Stimulated activated naive CD8-positive, alpha-beta T cell treated with anti-CD3 and anti-CD28 coated beads, Interleukin-15, Interleukin-2, amounts not matched to agents 100 U/mL and 50 U/mL, for 24 hours (primary cell): Measurements from ENCODE around the gene WDR35.

Experiments used
- ATAC-seq: fragments of 150-1000 bp; cut with Tn5 transposase; one replicate; pipeline ENCODE4 v1.10.0; 2021
- DNase-seq: peaks from one replicate; pipeline ENCODE4 v3.0.0; 2021

Gene WDR35

DNA sequence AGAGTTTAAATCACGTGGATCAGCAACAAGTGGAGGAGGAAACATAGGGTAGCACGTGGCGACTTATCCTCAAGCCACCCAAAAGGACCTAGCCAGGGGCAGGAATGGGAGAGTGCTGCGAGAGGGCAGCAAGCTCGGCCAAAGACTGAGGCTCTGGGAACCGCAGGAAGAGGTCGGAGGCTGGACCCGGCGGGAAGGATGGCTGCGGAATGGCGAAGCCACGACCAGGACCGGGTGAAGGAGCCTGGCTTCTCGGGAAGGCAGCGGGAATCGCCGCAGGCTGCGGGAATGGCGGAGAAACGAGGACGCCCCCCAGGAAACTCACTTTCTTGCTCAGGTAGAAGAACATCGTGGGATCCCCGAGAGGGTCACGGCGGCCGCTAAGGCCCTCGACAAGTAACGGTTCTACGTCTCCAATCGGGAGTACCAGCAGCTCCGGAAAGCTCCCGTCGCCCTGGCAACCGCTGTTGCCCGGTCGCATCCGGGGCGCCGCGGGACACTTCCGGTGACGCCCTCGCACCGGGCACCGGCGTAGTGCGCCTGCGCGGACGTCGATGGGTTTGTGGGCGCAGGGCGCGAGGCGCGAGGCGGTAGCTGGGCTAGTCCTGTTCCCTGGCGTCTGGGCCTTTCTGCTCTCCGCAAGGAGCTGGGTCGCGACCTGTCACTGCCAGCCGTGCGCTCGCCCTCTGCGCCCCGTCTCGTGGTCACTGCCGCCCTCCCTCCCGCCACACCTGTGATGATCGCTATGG lies at the start of gene WDR35:
TSS of gene WDR35 (minus strand) at position 439 of the 749 bp plus-strand sequence. CDS start at position 349, 90 bp downstream.
- DNase-seq (peak; percentile 95), ATAC-seq (peak; percentile 96)

DNA sequence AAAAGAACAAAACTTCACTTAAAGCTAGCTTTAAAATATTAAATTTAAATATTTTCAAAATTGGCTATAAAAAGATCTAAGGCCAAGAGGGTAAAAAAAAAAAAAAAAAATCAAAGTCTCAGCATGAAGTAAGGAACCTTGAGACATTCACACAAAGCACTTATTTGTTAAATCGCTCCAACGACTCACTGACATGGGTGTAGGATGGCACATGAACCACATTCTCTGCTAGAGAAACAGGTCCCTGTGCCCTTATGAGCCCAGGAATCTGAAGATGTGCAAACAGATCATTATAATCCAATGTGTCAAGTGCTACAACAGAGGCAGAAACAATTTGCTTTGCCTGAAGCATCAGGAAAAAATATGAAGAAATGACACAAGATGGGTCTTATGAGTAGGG lies 47.8 kb upstream of the WDR35 start:
- DNase-seq = no peak
- no peak for ATAC-seq

GRCh38 chr2:20035955-20036666 lies 46.2 kb upstream of the WDR35 start:
- ATAC-seq = no peak
- no peak for DNase-seq

DNA sequence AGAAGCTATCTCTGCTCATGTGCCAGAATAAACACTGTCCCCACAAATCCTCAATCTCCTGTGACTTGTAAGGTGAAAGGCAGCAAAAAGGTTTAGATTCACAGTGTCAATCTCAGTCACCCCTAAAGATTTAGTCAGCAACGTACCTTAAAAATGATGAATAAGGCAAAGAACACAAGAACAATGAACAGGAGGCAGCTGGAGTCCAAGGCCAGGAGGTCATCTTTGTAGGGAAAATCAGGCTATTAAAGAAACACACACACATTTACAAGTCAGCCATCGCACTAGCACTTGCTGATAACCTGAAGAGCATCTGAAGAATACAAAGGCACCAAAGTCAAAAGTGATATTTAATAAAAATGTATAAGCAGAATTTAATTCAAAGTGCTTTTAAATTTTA lies 44.9 kb upstream of the WDR35 start:
- ATAC-seq = no peak
- DNase-seq = no peak

DNA sequence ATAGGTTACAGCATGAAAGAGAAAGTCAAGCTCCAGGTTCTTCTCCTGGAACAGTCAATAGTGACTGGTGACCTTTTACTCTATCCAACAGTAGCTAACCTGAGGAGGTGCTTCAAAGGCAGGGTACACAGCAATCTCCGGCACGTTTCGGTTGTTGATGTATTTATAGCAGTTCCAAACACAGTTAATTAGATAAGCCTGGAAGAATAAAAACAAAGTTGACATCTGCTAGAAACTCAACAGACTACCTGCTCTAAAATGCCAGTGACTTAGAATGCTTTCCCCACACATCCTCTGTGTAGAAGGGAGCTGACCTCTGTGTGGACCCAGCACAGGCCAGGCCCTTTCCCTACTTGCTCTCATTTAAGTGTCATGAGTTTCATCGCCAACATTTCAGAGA lies 44.3 kb upstream of the WDR35 start:
- no peak for ATAC-seq
- no peak for DNase-seq

GRCh38 chr2:20033322-20033721 lies 43.4 kb upstream of the WDR35 start:
- ATAC-seq (no peak), DNase-seq (no peak)

GRCh38 chr2:20030224-20030623 lies 40.3 kb upstream of the WDR35 start:
- ATAC-seq (no peak), DNase-seq (no peak)

DNA sequence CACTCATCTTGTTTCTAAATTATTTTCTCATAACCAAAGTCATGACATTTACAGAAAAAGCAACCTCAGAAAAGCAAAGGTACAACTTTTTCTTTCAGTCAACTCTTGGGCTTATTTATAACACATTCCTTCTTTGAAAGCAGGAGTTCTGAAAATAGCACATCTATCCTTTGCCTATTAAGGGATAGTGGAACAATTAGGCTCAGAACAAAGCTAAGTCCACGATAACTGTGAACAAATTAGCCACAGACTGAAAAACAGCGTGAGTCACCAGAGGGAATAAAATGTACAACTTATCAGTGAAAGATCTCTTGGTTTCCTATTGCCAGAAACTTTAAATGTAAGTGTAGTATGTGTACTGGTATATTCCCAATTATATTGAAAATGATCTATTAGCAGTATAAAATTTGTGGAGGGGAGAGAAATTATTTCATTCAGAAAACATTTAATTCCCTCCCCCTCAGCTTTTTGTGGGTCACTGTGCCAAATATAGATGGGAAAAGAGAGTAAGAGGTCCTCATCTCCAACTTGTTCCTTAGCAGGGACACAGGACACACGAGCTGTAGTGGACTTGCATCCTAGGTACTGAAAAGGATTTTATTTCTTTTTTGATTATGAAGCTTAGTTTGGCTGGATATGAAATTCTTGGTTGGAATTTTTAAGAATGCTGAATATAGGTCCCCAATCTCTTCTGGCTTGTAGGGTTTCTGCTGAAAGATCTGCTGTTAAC lies 38.0 kb upstream of the WDR35 start:
- ATAC-seq (no peak), DNase-seq (no peak)

- DNase-seq = no peak
- no peak for ATAC-seq
These were observed 37.4 kb upstream of the WDR35 start for GRCh38 chr2:20027260-20027677.

DNA sequence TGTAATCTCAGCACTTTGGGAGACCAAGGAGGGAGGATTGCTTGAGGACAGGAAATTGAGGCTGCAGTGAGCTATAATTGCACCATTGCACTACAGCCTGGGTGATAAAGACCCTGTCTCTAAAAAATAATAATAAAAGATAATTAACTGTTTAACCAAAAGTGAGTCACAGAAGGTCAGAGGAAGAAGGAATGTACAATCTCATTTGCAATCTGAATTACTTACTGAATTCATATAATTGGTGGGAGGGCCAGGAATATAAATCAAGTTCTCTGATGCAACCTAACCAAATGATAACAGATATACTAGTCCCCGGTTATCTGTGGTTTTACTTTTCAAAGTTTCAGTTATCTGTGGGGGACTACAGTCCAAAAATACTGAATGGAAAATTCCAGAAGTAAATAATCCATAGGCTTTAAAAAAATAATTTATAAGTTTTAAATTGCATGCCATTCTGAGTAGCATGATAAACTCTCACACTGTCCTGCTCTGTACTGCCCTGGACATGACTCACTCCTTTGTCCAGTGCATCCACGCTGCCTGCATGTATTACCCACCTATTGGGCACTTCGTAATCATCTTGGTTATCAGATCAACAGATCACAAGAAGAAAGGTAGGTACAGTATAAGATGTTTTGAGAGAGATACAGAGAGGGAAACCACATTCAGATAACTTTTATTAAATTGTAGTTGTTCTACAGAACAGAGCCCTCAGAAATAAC lies 35.3 kb upstream of the WDR35 start:
- DNase-seq (no peak), ATAC-seq (no peak)

DNA sequence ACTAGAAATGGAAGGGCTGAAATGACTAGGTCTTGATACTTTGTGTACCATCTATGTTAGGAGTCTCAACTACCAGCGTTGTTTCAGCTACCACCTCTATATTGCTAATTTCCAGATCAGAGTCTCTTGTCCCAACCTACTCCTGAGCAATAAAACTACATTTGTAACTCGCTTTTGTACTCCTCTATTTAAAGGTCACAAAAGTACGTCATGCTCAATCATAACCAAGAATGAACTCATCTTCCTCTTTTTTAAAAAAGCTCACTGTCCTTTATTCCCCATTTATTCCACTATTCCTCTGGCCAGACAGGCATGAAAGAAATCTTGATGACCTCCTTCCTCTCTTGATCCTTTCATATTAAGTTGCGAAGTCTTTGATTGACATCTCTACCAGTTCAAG lies 33.8 kb upstream of the WDR35 start:
- DNase-seq (no peak), ATAC-seq (no peak)

DNA sequence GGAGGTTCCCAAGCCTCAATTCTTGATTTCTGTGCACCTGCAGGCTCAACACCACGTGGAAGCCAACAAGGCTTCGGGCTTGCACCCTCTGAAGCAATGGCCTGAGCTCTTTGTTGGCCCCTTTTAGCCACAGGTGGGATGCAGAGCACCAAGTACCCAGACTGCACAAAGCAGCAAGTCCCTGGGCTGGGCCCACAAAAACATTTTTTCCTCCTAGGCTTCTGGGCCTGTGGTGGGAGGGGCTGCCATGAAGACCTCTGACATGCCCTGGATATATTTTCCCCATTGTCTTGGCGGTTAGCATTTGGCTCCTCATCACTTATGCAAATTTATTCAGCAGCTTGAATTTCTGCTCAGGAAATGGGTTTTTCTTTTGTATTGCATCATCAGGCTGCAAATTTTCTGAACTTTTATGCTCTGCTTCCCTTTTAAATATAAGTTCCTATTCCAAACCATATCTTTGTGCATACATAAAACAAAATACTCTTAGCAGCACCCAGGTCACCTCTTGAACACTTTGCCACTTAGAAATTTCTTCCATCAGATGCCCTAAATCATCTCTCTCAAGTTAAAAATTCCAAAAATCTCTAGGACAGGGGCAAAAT lies 31.6 kb upstream of the WDR35 start:
- no peak for ATAC-seq
- no peak for DNase-seq

DNA sequence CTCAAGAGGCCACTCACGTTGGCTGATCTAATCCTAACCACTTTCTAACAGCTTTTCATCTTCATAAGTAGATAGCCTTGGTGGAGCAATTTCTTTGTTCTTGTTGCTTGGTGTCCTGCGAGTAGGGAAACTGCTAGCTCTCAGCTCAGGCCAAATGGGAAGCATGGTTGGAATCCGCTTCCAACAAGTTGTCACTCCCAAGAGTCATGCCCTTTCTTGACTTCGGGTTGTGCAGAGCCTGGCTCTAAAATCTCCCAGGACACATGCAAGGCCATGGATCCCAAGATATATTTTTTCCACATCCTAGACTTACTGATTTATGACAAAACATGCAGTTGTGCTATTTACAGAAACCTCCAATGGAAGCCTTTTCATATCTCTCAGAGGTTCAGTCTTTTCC lies 29.8 kb upstream of the WDR35 start:
- DNase-seq = no peak
- ATAC-seq = no peak

DNA sequence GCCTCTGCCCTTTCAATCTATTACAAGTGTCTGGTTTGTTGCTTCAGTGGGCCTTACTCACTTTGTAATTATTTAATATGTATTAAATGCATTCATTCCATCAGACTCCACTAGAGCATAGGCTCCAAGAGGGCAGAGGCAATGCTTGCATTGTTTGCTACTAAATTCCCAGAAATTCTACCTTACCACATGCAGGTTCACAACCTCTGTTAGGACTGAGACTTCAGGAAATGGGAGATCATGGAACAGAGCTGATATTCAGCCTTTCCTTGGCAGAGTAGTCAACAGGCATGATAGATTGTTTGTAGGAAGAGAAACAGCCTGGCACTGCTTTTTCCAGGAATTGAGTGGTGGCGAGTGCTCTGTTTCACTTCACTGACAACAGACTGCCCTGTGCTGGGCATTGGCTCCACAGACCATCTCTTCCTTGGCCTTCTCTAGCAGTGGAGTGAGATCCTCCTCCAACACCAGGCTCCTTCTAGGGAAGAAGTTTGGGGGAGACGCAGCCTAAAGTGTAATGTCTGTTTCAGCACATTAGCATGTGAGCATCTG lies 28.8 kb upstream of the WDR35 start:
- DNase-seq (no peak), ATAC-seq (no peak)

GRCh38 chr2:20016346-20016745 lies 26.4 kb upstream of the WDR35 start:
- DNase-seq (no peak), ATAC-seq (no peak)

DNA sequence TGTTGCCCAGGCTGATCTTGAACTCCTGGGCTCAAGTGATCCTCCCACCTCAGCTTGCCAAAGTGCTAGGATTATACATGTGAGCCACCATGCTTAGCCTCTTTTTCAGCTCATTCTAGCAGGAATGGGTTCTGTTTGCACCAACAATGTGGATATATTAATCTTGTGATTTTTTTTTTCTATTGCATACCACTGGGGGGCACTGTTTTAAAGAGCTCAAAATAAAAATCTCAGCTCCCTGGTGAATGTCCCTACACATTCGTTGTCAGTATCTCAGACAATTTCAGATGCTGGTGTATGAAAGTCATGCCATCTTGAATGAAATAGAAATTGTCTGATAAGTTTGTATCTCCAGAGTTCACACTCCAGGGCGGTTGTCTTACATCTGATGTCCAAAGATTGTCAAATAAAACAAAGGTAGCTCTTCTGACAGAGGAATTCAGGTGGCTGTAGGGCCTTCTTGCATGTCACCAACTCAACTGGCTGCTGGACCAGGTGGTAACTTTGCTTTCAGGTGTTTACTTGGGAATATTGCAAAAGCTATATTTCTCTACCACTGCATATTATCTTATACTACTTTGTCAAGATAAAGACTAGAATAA lies 25.7 kb upstream of the WDR35 start:
- no peak for ATAC-seq
- DNase-seq = no peak

GRCh38 chr2:20013126-20013849 lies 23.4 kb upstream of the WDR35 start:
- DNase-seq = no peak
- no peak for ATAC-seq

DNA sequence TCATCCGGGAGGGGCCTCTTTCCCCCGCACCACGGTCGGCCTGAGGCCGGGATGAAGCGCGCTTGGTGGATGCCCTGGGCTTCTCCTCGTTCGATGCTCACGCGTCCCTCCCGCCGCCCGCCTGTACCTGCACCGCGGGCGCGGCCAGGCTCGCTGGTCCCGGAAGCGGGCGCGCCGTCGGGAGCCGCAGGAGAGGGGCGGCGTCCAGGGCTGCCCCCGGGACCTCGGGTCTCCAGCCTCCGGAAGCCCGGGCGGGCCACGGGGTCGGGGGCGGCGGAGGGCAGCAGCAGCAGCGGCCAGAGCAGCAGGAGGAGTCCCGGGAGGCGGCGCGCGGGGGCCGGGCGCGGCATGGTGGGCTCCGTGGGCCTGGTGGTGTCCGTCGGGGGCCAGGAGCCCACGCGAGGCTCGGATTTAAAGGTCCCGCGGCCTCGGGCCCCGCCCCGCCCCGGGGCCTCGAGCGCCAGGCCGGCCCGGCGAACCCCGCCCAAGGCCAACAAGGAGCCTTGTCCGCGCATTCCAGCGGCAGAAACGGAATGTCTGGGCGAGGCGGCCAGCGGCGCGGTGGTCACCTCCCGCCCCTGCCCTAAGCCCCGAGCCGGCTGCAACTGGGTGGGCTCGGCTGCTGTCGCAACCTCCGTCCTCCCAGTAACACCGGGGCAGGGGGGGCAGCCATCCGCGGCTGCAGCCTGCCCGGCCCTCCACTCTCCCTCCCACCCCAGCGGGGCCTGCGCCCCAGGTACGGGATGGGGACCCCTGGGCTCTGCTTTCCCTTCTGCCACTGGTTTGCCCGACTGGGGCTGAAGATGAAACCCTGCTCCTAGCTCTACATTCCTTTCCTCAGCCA lies 22.6 kb upstream of the WDR35 start, which contains the start of gene MATN3:
TSS of gene MATN3 (minus strand) at position 387 of the 844 bp plus-strand sequence. CDS start at position 350, 37 bp downstream.
- ATAC-seq (no peak), DNase-seq (peak; percentile 8)

GRCh38 chr2:20012032-20012281 lies 22.1 kb upstream of the WDR35 start:
- no peak for ATAC-seq
- no peak for DNase-seq
